ENCODE data around the gene SP140. TPM values are rescaled to one million over a fixed set of nuclear protein-coding genes. Genes with fewer than 3 reads are reported as not detected.

Gene SP140
- total RNA-seq, 1 experiment from 2014 or later: 2.6 TPM

GRCh38 chr2:230258483-230258882, 32.9 kb downstream of the SP140 start:
- DNase-seq (ENCODE audit: low read depth, low spot score): no peak
- RAD21 ChIA-PET (ENCODE audit: low non-redundant PET in 1 of 2, low total read pairs in 2 of 2, uncharacterized antibody in 2 of 2, unreplicated experiment in 2 of 2): no interaction called here
- no TSS peak for BruUV-seq (replicated peaks)
- Histone ChIP-seq H2AFZ (ENCODE audit: low read depth, low read length, poor library complexity, severe bottlenecking) (no peak overlapping the region), H3K79me2 (ENCODE audit: insufficient read depth, low read length) (no peaks in the 10 kb centered on the region), H3K4me3 (replicated peaks in 1 of 2; ENCODE audit: low read depth in 1 of 2, low read length in 2 of 2) (no peak overlapping the region), H3K36me3 (ENCODE audit: control insufficient read depth in 1 of 2, insufficient read depth in 2 of 2, low read length in 2 of 2) (no peaks in the 10 kb centered on the region), H3K9me3 (ENCODE audit: control insufficient read depth in 1 of 2, insufficient read depth in 1 of 2, low read depth in 1 of 2, low read length in 2 of 2) (no peaks in the 10 kb centered on the region), H3K9ac (ENCODE audit: low read length) (no peak overlapping the region), H4K20me1 (ENCODE audit: insufficient read depth) (no peaks in the 10 kb centered on the region), H3K27ac (ENCODE audit: low read depth, low read length) (no peak overlapping the region), H3K4me1 (ENCODE audit: control insufficient read depth in 1 of 2, insufficient read depth in 2 of 2, low read length in 2 of 2) (no peaks in the 10 kb centered on the region), H3K4me2 (ENCODE audit: low read length) (no peak overlapping the region), H3K27me3 (ENCODE audit: insufficient read depth, low read length) (no peaks in the 10 kb centered on the region), H3K9me2 (ENCODE audit: insufficient read depth) (no peaks in the 10 kb centered on the region)
- CTCF ChIA-PET: no interaction called here
- intact Hi-C loops (cut with micrococcal nuclease): no loop called here
- POLR2A ChIA-PET: no interaction called here
- no peak for ATAC-seq
- TF ChIP-seq TCF7L2 (IDR thresholded peaks at IDR 0.05; ENCODE audit: borderline replicate concordance, extremely low read depth, insufficient read depth, insufficient read length): no peak
- TF ChIP-seq RAD21 (IDR thresholded peaks at IDR 0.05; ENCODE audit: low read depth): no peak
- TF ChIP-seq POLR2AphosphoS5 (IDR thresholded peaks at IDR 0.05; ENCODE audit: low read depth, low read length): no peak
- TF ChIP-seq SRF (IDR thresholded peaks at IDR 0.05; ENCODE audit: low read depth): no peak
- no peak for TF ChIP-seq ZBTB33 (IDR thresholded peaks at IDR 0.05; ENCODE audit: extremely low read depth, insufficient replicate concordance, low read length)
- TF ChIP-seq SP1 (IDR thresholded peaks at IDR 0.05; ENCODE audit: low read depth): no peak
- no peak for TF ChIP-seq EGR1 (IDR thresholded peaks at IDR 0.05; ENCODE audit: low read depth)
- TF ChIP-seq ZFX (IDR thresholded peaks at IDR 0.05): no peak
- no peak for TF ChIP-seq EZH2phosphoT487 (IDR thresholded peaks at IDR 0.05; ENCODE audit: borderline replicate concordance)

- no peaks in the 10 kb centered on the region for H3K9me3 ChIP-seq (ENCODE audit: control insufficient read depth in 1 of 2, insufficient read depth in 1 of 2, low read depth in 1 of 2, low read length in 2 of 2)
- peaks cover 0 to 6% of the 10 kb centered on the region in 2 experiments; a peak in 1 of 4 replicates for H3K4me1 ChIP-seq (ENCODE audit: control insufficient read depth in 1 of 2, insufficient read depth in 2 of 2, low read length in 2 of 2)
- H4K20me1 ChIP-seq (ENCODE audit: insufficient read depth): no peaks in the 10 kb centered on the region
- no peaks in the 10 kb centered on the region for H3K36me3 ChIP-seq (ENCODE audit: control insufficient read depth in 1 of 2, insufficient read depth in 2 of 2, low read length in 2 of 2)
- H3K79me2 ChIP-seq (ENCODE audit: insufficient read depth, low read length): no peaks in the 10 kb centered on the region
- H3K27me3 ChIP-seq (ENCODE audit: insufficient read depth, low read length): no peaks in the 10 kb centered on the region
- no peak overlapping the region for H3K4me3 ChIP-seq (replicated peaks in 1 of 2; ENCODE audit: low read depth in 1 of 2, low read length in 2 of 2)
- ATAC-seq (no peak), DNase-seq (ENCODE audit: low read depth, low spot score) (no peak)
- ChIA-PET CTCF (no interaction called here), RAD21 (ENCODE audit: low non-redundant PET in 1 of 2, low total read pairs in 2 of 2, uncharacterized antibody in 2 of 2, unreplicated experiment in 2 of 2) (no interaction called here), POLR2A (no interaction called here)
- H3K9ac ChIP-seq (ENCODE audit: low read length): no peak overlapping the region
- intact Hi-C loops (cut with micrococcal nuclease): no loop called here
- no TSS peak for BruUV-seq (replicated peaks)
- no peak overlapping the region for H2AFZ ChIP-seq (ENCODE audit: low read depth, low read length, poor library complexity, severe bottlenecking)
- H3K27ac ChIP-seq (ENCODE audit: low read depth, low read length): no peak overlapping the region
- H3K9me2 ChIP-seq (ENCODE audit: insufficient read depth): no peaks in the 10 kb centered on the region
- H3K4me2 ChIP-seq (ENCODE audit: low read length): no peak overlapping the region
- no peak for TF ChIP-seq EZH2 (IDR thresholded peaks at IDR 0.05)
- no peak for TF ChIP-seq ZFX (IDR thresholded peaks at IDR 0.05)
- no peak for TF ChIP-seq CBX3 (IDR thresholded peaks at IDR 0.05; ENCODE audit: low read depth)
- TF ChIP-seq SRF (IDR thresholded peaks at IDR 0.05; ENCODE audit: low read depth): no peak
- no peak for TF ChIP-seq RAD21 (IDR thresholded peaks at IDR 0.05; ENCODE audit: low read depth)
- TF ChIP-seq, protein P1, sequence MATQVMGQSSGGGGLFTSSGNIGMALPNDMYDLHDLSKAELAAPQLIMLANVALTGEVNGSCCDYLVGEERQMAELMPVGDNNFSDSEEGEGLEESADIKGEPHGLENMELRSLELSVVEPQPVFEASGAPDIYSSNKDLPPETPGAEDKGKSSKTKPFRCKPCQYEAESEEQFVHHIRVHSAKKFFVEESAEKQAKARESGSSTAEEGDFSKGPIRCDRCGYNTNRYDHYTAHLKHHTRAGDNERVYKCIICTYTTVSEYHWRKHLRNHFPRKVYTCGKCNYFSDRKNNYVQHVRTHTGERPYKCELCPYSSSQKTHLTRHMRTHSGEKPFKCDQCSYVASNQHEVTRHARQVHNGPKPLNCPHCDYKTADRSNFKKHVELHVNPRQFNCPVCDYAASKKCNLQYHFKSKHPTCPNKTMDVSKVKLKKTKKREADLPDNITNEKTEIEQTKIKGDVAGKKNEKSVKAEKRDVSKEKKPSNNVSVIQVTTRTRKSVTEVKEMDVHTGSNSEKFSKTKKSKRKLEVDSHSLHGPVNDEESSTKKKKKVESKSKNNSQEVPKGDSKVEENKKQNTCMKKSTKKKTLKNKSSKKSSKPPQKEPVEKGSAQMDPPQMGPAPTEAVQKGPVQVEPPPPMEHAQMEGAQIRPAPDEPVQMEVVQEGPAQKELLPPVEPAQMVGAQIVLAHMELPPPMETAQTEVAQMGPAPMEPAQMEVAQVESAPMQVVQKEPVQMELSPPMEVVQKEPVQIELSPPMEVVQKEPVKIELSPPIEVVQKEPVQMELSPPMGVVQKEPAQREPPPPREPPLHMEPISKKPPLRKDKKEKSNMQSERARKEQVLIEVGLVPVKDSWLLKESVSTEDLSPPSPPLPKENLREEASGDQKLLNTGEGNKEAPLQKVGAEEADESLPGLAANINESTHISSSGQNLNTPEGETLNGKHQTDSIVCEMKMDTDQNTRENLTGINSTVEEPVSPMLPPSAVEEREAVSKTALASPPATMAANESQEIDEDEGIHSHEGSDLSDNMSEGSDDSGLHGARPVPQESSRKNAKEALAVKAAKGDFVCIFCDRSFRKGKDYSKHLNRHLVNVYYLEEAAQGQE (IDR thresholded peaks at IDR 0.05; ENCODE audit: low read depth): no peak
- TF ChIP-seq EZH2phosphoT487 (IDR thresholded peaks at IDR 0.05; ENCODE audit: borderline replicate concordance): no peak
- TF ChIP-seq YY1 (IDR thresholded peaks at IDR 0.05; ENCODE audit: extremely low read depth, insufficient replicate concordance, low read depth, low read length): no peak
- no peak for TF ChIP-seq JUND (IDR thresholded peaks at IDR 0.05)
- TF ChIP-seq SP1 (IDR thresholded peaks at IDR 0.05; ENCODE audit: low read depth): no peak
- TF ChIP-seq POLR2A (IDR thresholded peaks at IDR 0.05; ENCODE audit: borderline replicate concordance, extremely low read depth, insufficient read depth, insufficient read length): no peak
- TF ChIP-seq, protein P2, sequence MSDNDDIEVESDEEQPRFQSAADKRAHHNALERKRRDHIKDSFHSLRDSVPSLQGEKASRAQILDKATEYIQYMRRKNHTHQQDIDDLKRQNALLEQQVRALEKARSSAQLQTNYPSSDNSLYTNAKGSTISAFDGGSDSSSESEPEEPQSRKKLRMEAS (IDR thresholded peaks at IDR 0.05): no peak
- TF ChIP-seq CEBPB (IDR thresholded peaks at IDR 0.05; ENCODE audit: low read depth): no peak
Observed at GRCh38 chr2:230262246-230262645, 36.7 kb downstream of the SP140 start.
